OCI-LY3 (cell line): ENCODE data around the gene ARHGAP18.

Experiments used
- H2AFZ ChIP-seq: fragments of 200-600, 300-600 bp; shearing (Covaris generic); 2 replicates; pipeline ENCODE4 v1.6.0; 2014; ENCODE audit warnings: antibody characterized with exemption, low read depth, low read length
- H3K27ac ChIP-seq: fragments of 200-600, 300-600 bp; sonication (generic); 2 replicates; pipeline ENCODE4 v1.5.1; 2014; ENCODE audit warnings: mild to moderate bottlenecking, low read length, moderate library complexity, mixed read lengths
- H3K27me3 ChIP-seq: fragments of 200-600, 300-600 bp; sonication (generic); 2 replicates; pipeline ENCODE4 v1.6.1; 2014; ENCODE audit warnings: low read depth, low read length, mixed read lengths
- H3K36me3 ChIP-seq: fragments of 200-600, 300-600 bp; sonication (generic); replicated peaks from 2 replicates; pipeline ENCODE3; 2014; ENCODE audit warnings: low read depth, low read length, mixed read lengths
- H3K4me1 ChIP-seq: fragments of 300-600, 200-600 bp; sonication (generic); 2 replicates; pipeline ENCODE4 v1.6.1; 2014; ENCODE audit warnings: low read length, mixed read lengths
- H3K4me2 ChIP-seq: fragments of 200-600, 300-600 bp; sonication (generic); 2 replicates; pipeline ENCODE4 v1.6.1; 2014; ENCODE audit warnings: low read length, mixed read lengths
- H3K4me3 ChIP-seq: fragments of 300-600, 200-600 bp; sonication (generic); 2 replicates; pipeline ENCODE4 v1.5.1; 2014; ENCODE audit warnings: antibody characterized with exemption, mild to moderate bottlenecking, low read length, moderate library complexity
- H3K79me2 ChIP-seq: fragments of 300-600, 200-600 bp; shearing (Covaris generic); 2 replicates; pipeline ENCODE4 v1.6.1; 2014; ENCODE audit warnings: mild to moderate bottlenecking, low read length, mixed read lengths
- H3K9ac ChIP-seq: fragments of 300-600, 200-600 bp; shearing (Covaris generic); 2 replicates; pipeline ENCODE4 v1.6.0; 2014; ENCODE audit warnings: mild to moderate bottlenecking, low read length, moderate library complexity
- H3K9me3 ChIP-seq: fragments of 200-600, 300-600 bp; shearing (Covaris generic); 2 replicates; pipeline ENCODE4 v1.6.1; 2014; ENCODE audit warnings: low read length, mixed read lengths; ENCODE audit not compliant: insufficient read depth
- H4K20me1 ChIP-seq: fragments of 200-600, 300-600 bp; sonication (generic); 2 replicates; pipeline ENCODE4 v1.6.1; 2016; ENCODE audit warnings: low read length, mixed read lengths; ENCODE audit not compliant: insufficient read depth
- EZH2phosphoT487 ChIP-seq: fragments of 200-600 bp; shearing (Covaris generic); IDR thresholded peaks from 2 replicates; pipeline ENCODE4 v1.6.1; 2018; ENCODE audit warnings: antibody characterized with exemption, mixed run types, low read depth
- TF ChIP-seq, protein P1 (sequence below): fragments of 200-600, 300-600 bp; sonication (generic); IDR thresholded peaks from 2 replicates; pipeline ENCODE4 v1.5.1; 2014; ENCODE audit warnings: antibody characterized with exemption, low read length, low read depth

ARHGAP18 gene

DNA sequence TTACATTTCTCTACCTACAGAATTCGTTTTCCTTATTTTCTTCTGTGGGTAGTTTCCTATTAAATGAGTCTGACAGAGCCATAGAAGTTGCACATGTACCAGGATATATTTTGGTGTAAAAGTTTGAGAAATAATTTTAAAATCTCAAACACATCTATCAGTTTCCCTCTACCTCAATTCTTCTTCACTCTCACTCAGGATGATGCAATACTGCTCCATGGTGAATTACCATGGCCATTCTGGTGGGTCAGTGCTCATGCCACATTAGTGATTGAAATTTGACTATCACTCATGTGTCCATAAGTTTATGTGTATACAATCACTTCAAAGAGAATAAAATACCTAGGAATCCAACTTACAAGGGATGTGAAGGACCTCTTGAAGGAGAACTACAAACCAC is 151.7 kb downstream of the ARHGAP18 start:
- Histone ChIP-seq H3K9ac (no peak overlapping the region), H3K4me2 (no peak overlapping the region), H2AFZ (no peak overlapping the region), H3K36me3 (no peaks in the 10 kb centered on the region), H3K9me3 (no peaks in the 10 kb centered on the region), H3K79me2 (no peaks in the 10 kb centered on the region), H4K20me1 (no peaks in the 10 kb centered on the region), H3K27me3 (no peaks in the 10 kb centered on the region), H3K27ac (no peak overlapping the region), H3K4me3 (no peak overlapping the region), H3K4me1 (no peaks in the 10 kb centered on the region)
- TF ChIP-seq, protein P1, sequence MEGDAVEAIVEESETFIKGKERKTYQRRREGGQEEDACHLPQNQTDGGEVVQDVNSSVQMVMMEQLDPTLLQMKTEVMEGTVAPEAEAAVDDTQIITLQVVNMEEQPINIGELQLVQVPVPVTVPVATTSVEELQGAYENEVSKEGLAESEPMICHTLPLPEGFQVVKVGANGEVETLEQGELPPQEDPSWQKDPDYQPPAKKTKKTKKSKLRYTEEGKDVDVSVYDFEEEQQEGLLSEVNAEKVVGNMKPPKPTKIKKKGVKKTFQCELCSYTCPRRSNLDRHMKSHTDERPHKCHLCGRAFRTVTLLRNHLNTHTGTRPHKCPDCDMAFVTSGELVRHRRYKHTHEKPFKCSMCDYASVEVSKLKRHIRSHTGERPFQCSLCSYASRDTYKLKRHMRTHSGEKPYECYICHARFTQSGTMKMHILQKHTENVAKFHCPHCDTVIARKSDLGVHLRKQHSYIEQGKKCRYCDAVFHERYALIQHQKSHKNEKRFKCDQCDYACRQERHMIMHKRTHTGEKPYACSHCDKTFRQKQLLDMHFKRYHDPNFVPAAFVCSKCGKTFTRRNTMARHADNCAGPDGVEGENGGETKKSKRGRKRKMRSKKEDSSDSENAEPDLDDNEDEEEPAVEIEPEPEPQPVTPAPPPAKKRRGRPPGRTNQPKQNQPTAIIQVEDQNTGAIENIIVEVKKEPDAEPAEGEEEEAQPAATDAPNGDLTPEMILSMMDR = no peak
- no peak for TF ChIP-seq EZH2phosphoT487

DNA sequence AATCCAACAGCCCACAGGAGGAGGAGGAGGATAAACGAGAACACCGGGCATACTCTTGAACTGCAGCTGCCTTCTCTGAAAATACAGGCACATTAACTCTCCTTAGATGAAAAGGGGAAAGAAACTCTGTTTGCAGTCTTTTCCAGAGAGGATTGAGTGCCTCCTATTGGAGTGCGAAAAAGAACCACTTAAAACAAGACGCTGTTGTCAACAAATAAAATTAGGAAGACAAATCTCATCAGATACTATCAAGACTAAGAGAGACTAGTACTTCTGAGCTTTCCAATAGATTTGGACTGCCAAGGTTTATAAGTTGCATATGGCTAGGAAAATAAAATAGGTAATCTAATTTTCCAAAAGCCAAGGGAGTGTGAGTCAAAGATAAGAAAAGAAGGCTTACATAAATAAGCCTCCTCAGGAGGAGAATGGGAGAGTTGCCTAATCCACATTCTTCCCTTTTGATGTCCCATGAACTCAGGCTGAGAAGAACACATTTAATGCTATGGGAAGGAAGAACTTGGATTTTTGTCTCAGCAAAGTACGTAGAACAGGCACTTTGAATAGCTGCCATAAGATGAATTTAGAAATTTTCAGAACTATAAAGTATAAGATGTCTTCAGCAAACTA is 154.7 kb downstream of the ARHGAP18 start:
- H3K4me2 ChIP-seq = no peak overlapping the region
- H3K36me3 ChIP-seq = no peaks in the 10 kb centered on the region
- no peaks in the 10 kb centered on the region for H3K4me1 ChIP-seq
- no peak overlapping the region for H3K4me3 ChIP-seq
- no peaks in the 10 kb centered on the region for H4K20me1 ChIP-seq
- no peak for TF ChIP-seq EZH2phosphoT487
- no peak overlapping the region for H3K27ac ChIP-seq
- no peaks in the 10 kb centered on the region for H3K79me2 ChIP-seq
- no peak overlapping the region for H3K9ac ChIP-seq
- no peaks in the 10 kb centered on the region for H3K27me3 ChIP-seq
- no peaks in the 10 kb centered on the region for H3K9me3 ChIP-seq
- no peak overlapping the region for H2AFZ ChIP-seq

DNA sequence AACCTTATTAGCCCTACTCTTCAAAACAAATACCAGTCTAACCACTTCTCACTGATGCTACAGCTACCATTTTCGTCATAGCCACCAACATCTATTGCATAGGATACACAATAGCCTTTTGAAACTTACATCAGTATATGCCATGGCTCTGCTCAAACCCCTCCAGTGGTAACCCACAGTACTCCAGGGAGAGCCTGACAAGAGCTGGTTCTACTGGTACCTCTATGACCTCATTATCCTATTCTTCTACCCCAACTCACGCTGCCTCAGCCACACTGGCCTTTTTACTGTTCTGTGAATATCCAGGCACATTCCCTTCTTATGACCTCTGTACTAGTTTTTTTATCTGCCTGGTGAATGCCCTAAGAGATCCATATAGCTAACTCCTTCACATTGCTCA is 157.6 kb downstream of the ARHGAP18 start:
- Histone ChIP-seq H3K4me2 (no peak overlapping the region), H4K20me1 (no peaks in the 10 kb centered on the region), H3K4me1 (no peaks in the 10 kb centered on the region), H3K36me3 (no peaks in the 10 kb centered on the region), H3K27ac (no peak overlapping the region), H3K27me3 (no peaks in the 10 kb centered on the region), H3K9ac (no peak overlapping the region), H3K9me3 (no peaks in the 10 kb centered on the region), H3K4me3 (no peak overlapping the region), H2AFZ (no peak overlapping the region), H3K79me2 (no peaks in the 10 kb centered on the region)
- no peak for TF ChIP-seq EZH2phosphoT487
- TF ChIP-seq, protein P1 = no peak

DNA sequence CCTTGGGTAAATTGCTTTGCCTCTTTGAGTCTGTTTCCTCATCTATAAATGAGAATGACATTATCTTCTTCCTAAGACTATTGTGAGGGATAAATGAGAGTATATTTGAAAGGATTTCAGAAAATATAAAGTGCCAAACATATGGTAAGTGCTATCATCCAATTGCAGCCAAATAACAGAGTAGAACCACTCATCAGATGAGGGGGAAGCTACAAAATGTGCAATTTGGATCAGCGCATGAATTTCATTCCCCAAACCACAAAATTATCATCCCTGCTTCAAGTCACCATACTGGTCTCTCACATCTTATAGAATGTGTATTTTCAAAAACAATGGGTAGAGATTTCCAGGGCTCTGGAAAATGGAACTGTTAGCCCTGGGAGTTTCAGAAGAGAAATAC is 158.5 kb downstream of the ARHGAP18 start:
- H3K9me3 ChIP-seq = no peaks in the 10 kb centered on the region
- no peaks in the 10 kb centered on the region for H3K4me1 ChIP-seq
- no peak overlapping the region for H3K4me3 ChIP-seq
- H4K20me1 ChIP-seq = no peaks in the 10 kb centered on the region
- no peaks in the 10 kb centered on the region for H3K27me3 ChIP-seq
- no peak overlapping the region for H3K27ac ChIP-seq
- TF ChIP-seq, protein P1 = no peak
- TF ChIP-seq EZH2phosphoT487 = no peak
- no peaks in the 10 kb centered on the region for H3K36me3 ChIP-seq
- H3K9ac ChIP-seq = no peak overlapping the region
- no peak overlapping the region for H3K4me2 ChIP-seq
- H2AFZ ChIP-seq = no peak overlapping the region
- H3K79me2 ChIP-seq = no peaks in the 10 kb centered on the region
